Sigmoid colon (tissue), 4 donors: ENCODE data around the gene SPACA9.

Source experiments
- POLR2AphosphoS5 ChIP-seq, 4 donors: sonication (generic); formaldehyde crosslinking; IDR thresholded peaks; one replicate each; pipeline ENCODE4 v1.6.1; 2017; ENCODE audit warnings: antibody characterized with exemption in 4 of 4
- TF ChIP-seq, protein P1 (sequence below), 4 experiments: fragments of 450-650 bp in 3 of 4; fragments of 200-600 bp in 1 of 4; IDR thresholded peaks; one replicate each; pipeline ENCODE4 v1.5.1; 2016 to 2019; ENCODE audit warnings: antibody characterized with exemption in 4 of 4, mild to moderate bottlenecking in 3 of 4, moderate library complexity in 2 of 4

DNA sequence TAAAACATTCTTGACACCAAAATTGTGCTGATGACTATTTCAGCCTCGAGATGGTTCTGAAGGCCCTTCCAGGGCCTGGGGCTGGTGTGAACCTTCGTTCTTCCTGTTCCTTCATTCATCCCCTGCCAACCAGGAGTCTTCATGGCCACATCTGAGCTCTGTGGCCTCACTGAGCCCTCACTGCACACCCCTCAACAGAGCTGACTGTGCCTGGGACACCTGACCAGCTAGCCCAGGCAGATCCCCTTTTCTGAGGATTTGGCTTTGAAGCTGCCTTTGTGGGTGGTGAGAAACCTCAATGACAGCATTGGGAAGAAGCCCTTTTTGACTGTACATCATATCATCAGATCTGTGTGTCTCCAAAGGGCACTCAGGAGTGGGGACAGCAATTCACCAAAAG is 14.4 kb upstream of the SPACA9 start:
- TF ChIP-seq, protein P1, sequence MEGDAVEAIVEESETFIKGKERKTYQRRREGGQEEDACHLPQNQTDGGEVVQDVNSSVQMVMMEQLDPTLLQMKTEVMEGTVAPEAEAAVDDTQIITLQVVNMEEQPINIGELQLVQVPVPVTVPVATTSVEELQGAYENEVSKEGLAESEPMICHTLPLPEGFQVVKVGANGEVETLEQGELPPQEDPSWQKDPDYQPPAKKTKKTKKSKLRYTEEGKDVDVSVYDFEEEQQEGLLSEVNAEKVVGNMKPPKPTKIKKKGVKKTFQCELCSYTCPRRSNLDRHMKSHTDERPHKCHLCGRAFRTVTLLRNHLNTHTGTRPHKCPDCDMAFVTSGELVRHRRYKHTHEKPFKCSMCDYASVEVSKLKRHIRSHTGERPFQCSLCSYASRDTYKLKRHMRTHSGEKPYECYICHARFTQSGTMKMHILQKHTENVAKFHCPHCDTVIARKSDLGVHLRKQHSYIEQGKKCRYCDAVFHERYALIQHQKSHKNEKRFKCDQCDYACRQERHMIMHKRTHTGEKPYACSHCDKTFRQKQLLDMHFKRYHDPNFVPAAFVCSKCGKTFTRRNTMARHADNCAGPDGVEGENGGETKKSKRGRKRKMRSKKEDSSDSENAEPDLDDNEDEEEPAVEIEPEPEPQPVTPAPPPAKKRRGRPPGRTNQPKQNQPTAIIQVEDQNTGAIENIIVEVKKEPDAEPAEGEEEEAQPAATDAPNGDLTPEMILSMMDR (IDR thresholded peaks at IDR 0.05), result no peak
- no peak for TF ChIP-seq POLR2AphosphoS5 (IDR thresholded peaks at IDR 0.05)
